Epithelial cell of proximal tubule (primary cell): Measurements from ENCODE around the gene KPNA1. TPM values are rescaled to one million over a fixed set of nuclear protein-coding genes. Genes with fewer than 3 reads are reported as not detected.
A peak's percentile ranks its signal among the peaks of the same experiment; 100 is the strongest.

Experiments used
- DNase-seq: peaks from one replicate; pipeline ENCODE4 v3.0.0-alpha.2; 2011; ENCODE audit warnings: low read depth
- H3K4me3 ChIP-seq: 2 replicates; pipeline ENCODE4 v1.5.1; 2011; ENCODE audit warnings: low read depth, mild to moderate bottlenecking, low read length
- total RNA-seq: library from RNA; depleted of rRNA; stranded (reverse); fragments of >200 nt; gene quantifications from 2 replicates; pipeline ENCODE4 v1.2.3, GENCODE V29; 2015
- TF ChIP-seq, protein P1 (sequence below): conservative IDR thresholded peaks from 2 replicates; pipeline ENCODE4 v1.5.1; 2012; ENCODE audit warnings: low read depth, mild to moderate bottlenecking, low read length

The KPNA1 gene
- total RNA-seq, 1 donor from 2014 or later, result 14.8 TPM

DNA sequence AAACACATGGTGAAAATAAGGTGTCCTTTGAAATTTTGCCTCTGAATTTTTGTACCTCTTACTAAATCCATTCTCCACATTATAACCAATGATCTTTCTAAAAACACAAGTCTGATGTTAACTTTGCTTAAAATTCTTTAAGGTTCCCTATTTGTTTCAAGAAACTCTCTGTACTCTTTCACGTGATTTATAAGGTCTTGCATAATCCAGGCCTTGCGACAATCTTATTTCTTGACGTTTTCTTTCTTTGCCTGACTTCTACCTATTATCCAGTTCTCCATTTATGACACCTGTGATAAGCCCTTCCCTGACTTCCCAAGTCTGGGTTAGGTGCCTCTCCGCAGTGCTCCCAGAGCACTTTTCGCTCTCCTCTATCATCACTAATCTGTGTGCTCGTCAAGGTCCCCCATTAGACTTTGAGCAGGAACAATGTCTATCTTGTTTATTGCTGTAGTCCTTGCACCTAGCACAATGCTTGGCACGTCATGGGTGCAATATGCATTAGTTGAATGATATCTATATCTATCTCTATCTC is 24.3 kb upstream of the KPNA1 start:
- DNase-seq, result no peak
- TF ChIP-seq, protein P1, sequence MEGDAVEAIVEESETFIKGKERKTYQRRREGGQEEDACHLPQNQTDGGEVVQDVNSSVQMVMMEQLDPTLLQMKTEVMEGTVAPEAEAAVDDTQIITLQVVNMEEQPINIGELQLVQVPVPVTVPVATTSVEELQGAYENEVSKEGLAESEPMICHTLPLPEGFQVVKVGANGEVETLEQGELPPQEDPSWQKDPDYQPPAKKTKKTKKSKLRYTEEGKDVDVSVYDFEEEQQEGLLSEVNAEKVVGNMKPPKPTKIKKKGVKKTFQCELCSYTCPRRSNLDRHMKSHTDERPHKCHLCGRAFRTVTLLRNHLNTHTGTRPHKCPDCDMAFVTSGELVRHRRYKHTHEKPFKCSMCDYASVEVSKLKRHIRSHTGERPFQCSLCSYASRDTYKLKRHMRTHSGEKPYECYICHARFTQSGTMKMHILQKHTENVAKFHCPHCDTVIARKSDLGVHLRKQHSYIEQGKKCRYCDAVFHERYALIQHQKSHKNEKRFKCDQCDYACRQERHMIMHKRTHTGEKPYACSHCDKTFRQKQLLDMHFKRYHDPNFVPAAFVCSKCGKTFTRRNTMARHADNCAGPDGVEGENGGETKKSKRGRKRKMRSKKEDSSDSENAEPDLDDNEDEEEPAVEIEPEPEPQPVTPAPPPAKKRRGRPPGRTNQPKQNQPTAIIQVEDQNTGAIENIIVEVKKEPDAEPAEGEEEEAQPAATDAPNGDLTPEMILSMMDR, result no peak
- no peak overlapping the region for H3K4me3 ChIP-seq

DNA sequence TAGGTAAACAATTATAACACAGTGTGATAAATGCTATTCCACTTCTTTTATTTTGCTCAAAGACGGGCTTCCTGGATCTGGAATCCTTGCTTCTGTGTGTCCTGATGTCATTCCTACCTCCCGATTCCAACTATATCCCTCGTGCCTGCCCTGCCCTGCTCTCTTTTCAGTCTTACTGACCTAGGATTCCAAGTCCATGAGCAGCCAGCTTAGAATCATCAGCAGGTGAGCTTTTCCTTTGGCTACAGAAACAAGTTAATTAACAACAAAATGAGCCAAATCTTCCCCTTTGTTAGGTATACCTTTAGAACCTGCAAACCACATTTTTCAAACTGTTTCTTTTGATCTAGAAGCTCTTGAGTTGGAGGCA is 21.9 kb upstream of the KPNA1 start:
- DNase-seq, result no peak
- no peak overlapping the region for H3K4me3 ChIP-seq
- TF ChIP-seq, protein P1, result no peak

DNA sequence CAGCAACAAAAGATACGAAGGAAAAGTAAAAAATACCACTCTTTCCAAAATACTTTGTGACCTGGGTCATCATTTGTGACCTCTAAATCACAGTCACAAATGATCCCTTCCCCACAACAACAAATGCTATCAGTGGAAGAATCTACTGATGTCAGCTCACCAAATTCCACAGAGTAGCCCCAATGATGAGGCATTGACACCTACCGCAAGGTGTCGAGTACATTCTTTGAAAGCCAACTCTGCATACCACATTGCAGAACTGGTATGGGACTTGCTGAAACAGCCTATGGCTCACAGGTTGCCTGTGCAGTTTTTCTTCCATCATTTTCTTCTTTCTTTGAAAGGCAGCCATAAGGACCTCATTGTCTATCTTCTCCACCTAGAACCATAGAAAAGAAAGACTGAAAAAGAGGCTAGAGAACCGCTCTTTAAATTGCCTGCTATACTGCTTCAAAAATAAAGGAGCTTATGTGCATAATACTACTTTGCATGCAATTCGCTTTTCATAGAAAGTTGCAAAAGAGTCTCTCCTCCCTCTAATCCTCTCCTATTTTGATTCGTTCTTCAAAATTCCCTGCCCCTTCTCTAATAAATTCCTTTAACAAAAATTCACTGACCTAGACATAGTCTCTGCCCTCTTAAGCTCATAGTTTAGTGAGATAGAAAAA is 21.4 kb upstream of the KPNA1 start:
- TF ChIP-seq, protein P1, result no peak
- no peak for DNase-seq
- no peak overlapping the region for H3K4me3 ChIP-seq

DNA sequence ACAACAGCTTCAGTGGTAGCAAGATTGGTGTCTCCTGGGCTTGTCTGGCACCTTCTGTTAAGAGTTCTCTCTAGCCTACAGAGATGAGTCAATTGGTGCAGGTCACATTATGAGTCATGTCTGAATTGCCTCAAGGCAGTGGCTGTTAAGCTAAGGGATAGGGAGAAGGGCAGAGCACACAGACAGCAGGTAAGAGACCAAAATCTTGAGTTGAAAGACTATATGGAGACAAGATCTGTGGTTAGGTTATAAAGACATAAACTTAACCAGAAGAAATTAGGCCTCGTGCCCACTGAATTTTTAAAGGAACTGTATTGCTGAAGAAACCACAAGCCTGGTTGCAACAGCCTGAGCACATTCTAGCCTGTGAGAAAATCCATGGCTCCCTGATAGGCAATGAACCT is 19.2 kb upstream of the KPNA1 start:
- no peak overlapping the region for H3K4me3 ChIP-seq
- peak; percentile 64 for DNase-seq
- TF ChIP-seq, protein P1, result no peak

DNA sequence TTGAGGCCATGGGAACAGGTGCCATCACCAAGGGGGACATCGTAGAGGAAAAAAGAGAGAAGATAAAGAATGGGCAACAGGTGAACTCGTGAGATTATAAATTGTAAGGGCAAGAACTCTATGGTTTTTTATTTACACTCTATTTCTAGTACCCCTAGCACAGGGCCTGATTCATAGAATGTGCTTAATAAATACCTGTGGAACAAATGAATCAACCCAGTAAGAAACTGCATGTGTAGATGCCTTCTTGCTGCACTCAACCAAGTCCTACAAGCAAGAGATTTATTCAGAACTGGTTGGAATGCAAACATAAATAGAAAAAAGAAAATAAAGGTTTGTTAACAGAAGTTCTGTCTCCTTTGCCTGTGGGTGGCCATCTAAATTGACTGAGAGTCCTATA is 18.7 kb upstream of the KPNA1 start:
- DNase-seq, result no peak
- no peak overlapping the region for H3K4me3 ChIP-seq
- TF ChIP-seq, protein P1, result no peak

DNA sequence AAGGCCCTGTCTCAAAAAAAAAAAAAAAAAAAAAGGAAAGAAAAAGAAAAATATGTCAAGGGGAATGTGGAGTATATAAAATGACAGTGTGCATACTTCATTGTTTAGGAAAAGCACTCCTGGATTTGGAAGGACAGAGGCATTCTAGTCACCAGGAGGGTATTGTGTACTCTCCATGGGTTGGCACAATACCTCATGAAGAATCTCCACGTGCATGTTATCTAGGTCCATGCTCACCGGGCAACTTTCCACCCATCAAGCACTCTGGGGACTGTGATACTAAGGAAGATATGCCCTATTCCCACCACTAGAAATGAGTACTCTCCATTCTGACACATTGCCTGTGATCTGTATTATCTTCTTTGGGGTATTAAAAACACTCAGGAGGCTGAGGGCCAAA is 15.4 kb upstream of the KPNA1 start:
- TF ChIP-seq, protein P1, result no peak
- H3K4me3 ChIP-seq, result no peak overlapping the region

DNA sequence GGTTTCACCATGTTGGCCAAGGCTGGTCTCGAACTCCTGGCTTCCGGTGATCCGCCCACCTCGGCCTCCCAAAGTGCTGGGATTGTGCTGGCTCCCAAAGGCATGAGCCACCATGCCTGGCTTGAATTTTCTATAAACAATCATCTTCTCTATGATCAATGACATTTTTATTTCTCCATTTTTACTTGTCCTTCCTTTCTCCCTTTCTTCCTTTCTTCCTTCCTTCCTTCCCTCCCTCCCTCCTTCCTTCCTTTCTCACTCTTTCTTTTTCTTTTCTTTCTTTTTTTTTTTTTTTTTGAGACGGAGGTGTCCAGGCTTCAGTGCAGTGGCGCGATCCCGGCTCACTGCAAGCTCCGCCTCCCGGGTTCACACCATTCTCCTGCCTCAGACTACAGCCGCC is 8.6 kb upstream of the KPNA1 start:
- no peak for DNase-seq
- TF ChIP-seq, protein P1, result no peak
- H3K4me3 ChIP-seq, result no peak overlapping the region

More for the DNA sequence above, 15.4 kb upstream of the KPNA1 start:
- DNase-seq, result no peak
